Mesenchymal stem cell (in vitro differentiated cells and primary cell): Measurements from ENCODE around the gene ADCY1.

ENCODE experiments used
- DNase-seq: peaks from one replicate; pipeline ENCODE4 v3.0.0-alpha.2; 2013
- H2AFZ ChIP-seq: one replicate; pipeline ENCODE4 v1.6.1; 2013; ENCODE audit warnings: low read depth, mild to moderate bottlenecking, control low read depth, inconsistent platforms, low read length, moderate library complexity
- H2AK5ac ChIP-seq: 2 replicates; pipeline ENCODE4 v1.6.1; 2013; ENCODE audit warnings: low read length, moderate library complexity, mild to moderate bottlenecking, inconsistent platforms; ENCODE audit not compliant: severe bottlenecking
- H2BK120ac ChIP-seq: one replicate; pipeline ENCODE4 v1.6.1; 2013; ENCODE audit warnings: low read depth, mild to moderate bottlenecking, inconsistent platforms, low read length, moderate library complexity
- H2BK12ac ChIP-seq, 2 experiments: one replicate each; pipeline ENCODE4 v1.6.1; 2013; ENCODE audit warnings: inconsistent platforms in 2 of 2, low read length in 2 of 2, mild to moderate bottlenecking in 2 of 2, moderate library complexity in 2 of 2, control low read depth in 1 of 2
- H2BK15ac ChIP-seq: one replicate; pipeline ENCODE4 v1.6.1; 2013; ENCODE audit warnings: mild to moderate bottlenecking, low read depth, inconsistent platforms; ENCODE audit not compliant: poor library complexity, severe bottlenecking
- H2BK5ac ChIP-seq: 2 replicates; pipeline ENCODE4 v1.6.1; 2013; ENCODE audit warnings: low read depth, mild to moderate bottlenecking, low read length, control low read depth, inconsistent platforms; ENCODE audit not compliant: poor library complexity, severe bottlenecking
- H3K14ac ChIP-seq, 2 experiments: one replicate each; pipeline ENCODE4 v1.6.1; 2013; ENCODE audit warnings: inconsistent platforms in 2 of 2, low read length in 2 of 2, control low read depth in 1 of 2, mild to moderate bottlenecking in 1 of 2, moderate library complexity in 1 of 2
- H3K18ac ChIP-seq, 2 experiments: one replicate each; pipeline ENCODE4 v1.6.1; 2013; ENCODE audit warnings: inconsistent platforms in 2 of 2, low read length in 2 of 2, control low read depth in 1 of 2, low read depth in 1 of 2, mild to moderate bottlenecking in 1 of 2
- H3K23ac ChIP-seq, 2 experiments: one replicate each; pipeline ENCODE4 v1.6.1; 2013; ENCODE audit warnings: inconsistent platforms in 2 of 2, low read length in 2 of 2, mild to moderate bottlenecking in 2 of 2, moderate library complexity in 2 of 2, control low read depth in 1 of 2
- H3K27ac ChIP-seq: 2 replicates; pipeline ENCODE4 v1.5.1; 2013; ENCODE audit warnings: mild to moderate bottlenecking, moderate library complexity, low read length, control low read depth, inconsistent platforms; ENCODE audit not compliant: poor library complexity, severe bottlenecking
- H3K27me3 ChIP-seq, 2 experiments: 2 replicates each; pipeline versions ENCODE4 v1.6.1 to v1.7.0; 2013; ENCODE audit warnings: low read length in 2 of 2, mild to moderate bottlenecking in 2 of 2, moderate library complexity in 2 of 2, control low read depth in 1 of 2, inconsistent platforms in 1 of 2; ENCODE audit not compliant: control insufficient read depth in 1 of 2, insufficient read depth in 1 of 2
- H3K36me3 ChIP-seq, 2 experiments: 2 replicates each; pipeline versions ENCODE4 v1.6.1 to v1.7.0; 2013; ENCODE audit warnings: low read length in 2 of 2, control low read depth in 1 of 2, inconsistent platforms in 1 of 2, low read depth in 1 of 2, mild to moderate bottlenecking in 1 of 2; ENCODE audit not compliant: insufficient read depth in 2 of 2, control insufficient read depth in 1 of 2
- H3K4ac ChIP-seq, 2 experiments: one replicate each; pipeline ENCODE4 v1.6.1; 2013; ENCODE audit warnings: inconsistent platforms in 2 of 2, low read length in 2 of 2, mild to moderate bottlenecking in 2 of 2, moderate library complexity in 2 of 2, control low read depth in 1 of 2, low read depth in 1 of 2
- H3K4me1 ChIP-seq: 2 replicates; pipeline ENCODE4 v1.6.1; 2013; ENCODE audit warnings: low read depth, low read length, control low read depth; ENCODE audit not compliant: control insufficient read depth, insufficient read depth
- H3K4me2 ChIP-seq: 2 replicates; pipeline ENCODE4 v1.6.1; 2013; ENCODE audit warnings: low read length, mild to moderate bottlenecking, inconsistent platforms; ENCODE audit not compliant: poor library complexity, severe bottlenecking
- H3K4me3 ChIP-seq, 2 experiments: 2 replicates each; pipeline versions ENCODE4 v1.5.1 to v1.7.0; 2013; ENCODE audit warnings: low read length in 2 of 2, mild to moderate bottlenecking in 2 of 2, control low read depth in 1 of 2, low read depth in 1 of 2; ENCODE audit not compliant: insufficient read depth in 1 of 2
- H3K79me1 ChIP-seq: replicated peaks from 2 replicates; pipeline ENCODE4 v1.6.1; 2013; ENCODE audit warnings: mild to moderate bottlenecking, control low read depth, low read length, inconsistent platforms; ENCODE audit not compliant: poor library complexity, severe bottlenecking
- H3K9ac ChIP-seq: 2 replicates; pipeline ENCODE4 v1.7.0; 2013; ENCODE audit warnings: mild to moderate bottlenecking, low read length, moderate library complexity
- H3K9me3 ChIP-seq: 2 replicates; pipeline ENCODE4 v1.7.0; 2013; ENCODE audit warnings: mild to moderate bottlenecking, low read length; ENCODE audit not compliant: control insufficient read depth
- H4K8ac ChIP-seq: one replicate; pipeline ENCODE4 v1.6.1; 2013; ENCODE audit warnings: inconsistent platforms, mild to moderate bottlenecking, low read length, moderate library complexity
- H4K91ac ChIP-seq: one replicate; pipeline ENCODE4 v1.6.1; 2013; ENCODE audit warnings: mild to moderate bottlenecking, low read length, inconsistent platforms
- WGBS: methylation state at CpG from one replicate; pipeline ENCODE4 v1.1.7; 2013; ENCODE audit warnings: mixed read lengths; 5-methylcytosine and 5-hydroxymethylcytosine counted together

Gene ADCY1

GRCh38 chr7:45588466-45588865 is 14.3 kb downstream of the ADCY1 start:
- H2AFZ ChIP-seq, result no peak overlapping the region
- no peak overlapping the region for H4K8ac ChIP-seq
- WGBS, result 79% methylated on average over 6 of the region's 6 CpGs
- H2AK5ac ChIP-seq, result no peak overlapping the region
- no peaks in the 10 kb centered on the region for H3K79me1 ChIP-seq
- no peak overlapping the region for H2BK12ac ChIP-seq
- no peak overlapping the region for H3K18ac ChIP-seq
- no peak overlapping the region for H2BK15ac ChIP-seq
- no peak overlapping the region for H3K9ac ChIP-seq
- H3K23ac ChIP-seq, result no peak overlapping the region
- no peak for DNase-seq
- no peak overlapping the region for H4K91ac ChIP-seq
- no peaks in the 10 kb centered on the region for H3K4me1 ChIP-seq
- peaks cover 14 to 29% of the 10 kb centered on the region in 2 experiments for H3K27me3 ChIP-seq
- no peaks in the 10 kb centered on the region for H3K36me3 ChIP-seq
- no peak overlapping the region for H3K4me3 ChIP-seq
- H3K4me2 ChIP-seq, result no peak overlapping the region
- H3K9me3 ChIP-seq, result no peaks in the 10 kb centered on the region
- H2BK5ac ChIP-seq, result no peak overlapping the region
- H3K4ac ChIP-seq, result no peak overlapping the region
- no peak overlapping the region for H3K14ac ChIP-seq
- no peak overlapping the region for H2BK120ac ChIP-seq
- H3K27ac ChIP-seq, result no peak overlapping the region

- H4K8ac ChIP-seq, result no peak overlapping the region
- no peak overlapping the region for H3K4ac ChIP-seq
- H2AFZ ChIP-seq, result no peak overlapping the region
- no peaks in the 10 kb centered on the region for H3K36me3 ChIP-seq
- no peak overlapping the region for H2BK12ac ChIP-seq
- no peak for DNase-seq
- no peak overlapping the region for H2BK120ac ChIP-seq
- H3K4me3 ChIP-seq, result no peak overlapping the region
- H3K14ac ChIP-seq, result no peak overlapping the region
- WGBS, result 89% methylated on average over 10 of the region's 10 CpGs
- H3K27ac ChIP-seq, result no peak overlapping the region
- no peak overlapping the region for H2BK5ac ChIP-seq
- H3K27me3 ChIP-seq, result peaks cover 14 to 29% of the 10 kb centered on the region in 2 experiments
- no peak overlapping the region for H4K91ac ChIP-seq
- no peaks in the 10 kb centered on the region for H3K79me1 ChIP-seq
- no peak overlapping the region for H2AK5ac ChIP-seq
- no peaks in the 10 kb centered on the region for H3K4me1 ChIP-seq
- H3K18ac ChIP-seq, result no peak overlapping the region
- H2BK15ac ChIP-seq, result no peak overlapping the region
- H3K23ac ChIP-seq, result no peak overlapping the region
- no peak overlapping the region for H3K4me2 ChIP-seq
- H3K9ac ChIP-seq, result no peak overlapping the region
- no peaks in the 10 kb centered on the region for H3K9me3 ChIP-seq
These were observed 14.9 kb downstream of the ADCY1 start for GRCh38 chr7:45589061-45589460.

DNA sequence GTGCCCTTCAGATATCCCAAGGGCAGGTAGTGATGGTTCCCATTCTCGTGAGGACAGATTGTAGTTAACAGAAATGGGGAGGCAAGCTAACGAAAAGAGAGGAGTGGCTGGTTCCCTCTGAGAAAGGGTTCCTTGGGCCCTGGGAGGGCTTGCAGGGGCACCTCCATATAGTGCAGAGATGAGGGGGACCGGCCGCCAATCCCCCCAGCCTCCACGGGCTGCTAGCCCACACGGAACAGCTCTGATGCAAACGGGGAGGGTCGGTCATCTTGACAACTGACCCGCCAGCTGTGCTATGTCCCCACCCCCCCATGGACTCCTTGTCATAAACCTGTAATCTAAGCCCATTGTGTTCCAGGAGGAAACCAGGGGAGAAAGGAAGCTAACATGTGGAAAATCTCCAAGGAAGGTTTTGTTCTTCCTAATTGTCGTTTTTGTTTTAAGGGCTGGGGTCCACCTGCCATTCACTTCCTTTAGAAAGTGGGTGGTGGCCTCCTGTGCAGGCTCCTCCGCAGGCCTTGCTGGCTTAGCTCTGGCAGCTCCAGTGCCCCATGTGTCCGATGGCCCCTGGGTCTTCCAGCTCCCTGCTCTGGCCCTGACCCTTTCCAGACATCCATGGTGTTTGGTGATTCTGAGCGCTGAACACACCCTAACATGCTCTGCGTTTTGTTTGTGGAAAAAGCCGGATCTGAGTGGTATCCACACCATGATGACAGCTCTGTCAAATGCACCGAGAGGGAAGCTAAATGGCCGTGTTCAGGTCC is 15.9 kb downstream of the ADCY1 start:
- H3K36me3 ChIP-seq, result no peaks in the 10 kb centered on the region
- no peak overlapping the region for H3K14ac ChIP-seq
- H4K91ac ChIP-seq, result no peak overlapping the region
- no peak overlapping the region for H4K8ac ChIP-seq
- no peak overlapping the region for H2AK5ac ChIP-seq
- H3K9ac ChIP-seq, result no peak overlapping the region
- H2AFZ ChIP-seq, result no peak overlapping the region
- no peak overlapping the region for H2BK15ac ChIP-seq
- no peaks in the 10 kb centered on the region for H3K9me3 ChIP-seq
- no peak overlapping the region for H3K4ac ChIP-seq
- H3K4me1 ChIP-seq, result no peaks in the 10 kb centered on the region
- no peak overlapping the region for H3K27ac ChIP-seq
- no peaks in the 10 kb centered on the region for H3K79me1 ChIP-seq
- H3K4me3 ChIP-seq, result no peak overlapping the region
- H3K4me2 ChIP-seq, result no peak overlapping the region
- peaks cover 14 to 20% of the 10 kb centered on the region in 2 experiments for H3K27me3 ChIP-seq
- no peak overlapping the region for H2BK12ac ChIP-seq
- no peak for DNase-seq
- H3K23ac ChIP-seq, result no peak overlapping the region
- no peak overlapping the region for H2BK5ac ChIP-seq
- H3K18ac ChIP-seq, result no peak overlapping the region
- H2BK120ac ChIP-seq, result no peak overlapping the region
- 83% methylated on average over 17 of the region's 17 CpGs for whole genome bisulfite sequencing

DNA sequence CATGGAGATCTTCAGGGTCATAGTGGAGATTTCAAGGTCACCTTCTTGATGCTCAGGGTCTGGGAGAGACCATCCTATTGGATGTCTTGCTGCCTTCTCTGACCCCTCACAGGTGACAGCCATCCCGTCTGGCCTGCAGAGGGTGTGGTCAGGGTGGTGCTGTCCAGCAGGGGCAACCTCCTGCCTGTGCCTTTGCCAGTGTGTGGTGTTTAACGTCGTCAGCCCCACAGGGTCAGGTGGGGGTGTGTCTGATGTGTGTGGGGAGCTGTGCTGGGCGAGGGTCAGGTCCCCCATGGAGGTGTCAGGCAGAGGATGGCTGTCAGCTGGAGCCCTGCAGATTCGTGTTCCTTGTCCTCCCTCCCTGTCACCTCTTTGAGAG is 16.5 kb downstream of the ADCY1 start:
- Histone ChIP-seq H2BK15ac (no peak overlapping the region), H3K79me1 (no peaks in the 10 kb centered on the region), H3K4me1 (no peaks in the 10 kb centered on the region), H2BK120ac (no peak overlapping the region), H2BK5ac (no peak overlapping the region), H3K36me3 (no peaks in the 10 kb centered on the region), H3K4ac (no peak overlapping the region), H4K8ac (no peak overlapping the region), H2AK5ac (no peak overlapping the region), H3K14ac (no peak overlapping the region), H4K91ac (no peak overlapping the region), H3K4me2 (no peak overlapping the region), H3K23ac (no peak overlapping the region), H3K18ac (no peak overlapping the region), H3K9me3 (no peaks in the 10 kb centered on the region), H2BK12ac (no peak overlapping the region), H2AFZ (no peak overlapping the region), H3K27ac (no peak overlapping the region), H3K27me3 (peaks cover 16 to 20% of the 10 kb centered on the region in 2 experiments), H3K9ac (no peak overlapping the region), H3K4me3 (no peak overlapping the region)
- WGBS, result 50% methylated on average over 5 of the region's 5 CpGs
- DNase-seq, result no peak
